Measurements from ENCODE around the gene NUMB.

NUMB gene

GRCh38 chr14:73383356-73383755 lies 75.0 kb downstream of the NUMB start:
- Histone ChIP-seq H3K36me3 (ENCODE audit: control insufficient read depth, insufficient read depth, low read length) (peaks cover 18% of the 10 kb centered on the region), H3K27ac (ENCODE audit: low read depth, low read length, severe bottlenecking) (no peak overlapping the region), H3K9me3 (ENCODE audit: control insufficient read depth, low read length) (no peaks in the 10 kb centered on the region), H3K4me1 (ENCODE audit: control insufficient read depth, insufficient read depth, low read length, poor library complexity, severe bottlenecking) (no peaks in the 10 kb centered on the region), H3K4me3 (ENCODE audit: extremely low read depth, insufficient read depth, low read length, poor library complexity, severe bottlenecking) (no peak overlapping the region)
- 98 to 100% methylated on average over 2 to 4 of the region's 4 CpGs for WGBS, 2 experiments (ENCODE audit: insufficient coverage in 2 of 2)

GRCh38 chr14:73381380-73382013 lies 76.8 kb downstream of the NUMB start:
- Histone ChIP-seq H3K27ac (ENCODE audit: low read depth, low read length, severe bottlenecking) (no peak overlapping the region), H3K9me3 (ENCODE audit: control insufficient read depth, low read length) (no peaks in the 10 kb centered on the region), H3K4me3 (ENCODE audit: extremely low read depth, insufficient read depth, low read length, poor library complexity, severe bottlenecking) (no peak overlapping the region), H3K36me3 (ENCODE audit: control insufficient read depth, insufficient read depth, low read length) (peaks cover 10% of the 10 kb centered on the region), H3K4me1 (ENCODE audit: control insufficient read depth, insufficient read depth, low read length, poor library complexity, severe bottlenecking) (no peaks in the 10 kb centered on the region)
- 80 to 100% methylated on average over 1 to 2 of the region's 2 CpGs for WGBS, 2 experiments (ENCODE audit: insufficient coverage in 2 of 2)

GRCh38 chr14:73376585-73376984 lies 81.8 kb downstream of the NUMB start:
- Histone ChIP-seq H3K4me3 (ENCODE audit: extremely low read depth, insufficient read depth, low read length, poor library complexity, severe bottlenecking) (no peak overlapping the region), H3K4me1 (ENCODE audit: control insufficient read depth, insufficient read depth, low read length, poor library complexity, severe bottlenecking) (no peaks in the 10 kb centered on the region), H3K36me3 (ENCODE audit: control insufficient read depth, insufficient read depth, low read length) (peaks cover 2% of the 10 kb centered on the region), H3K27ac (ENCODE audit: low read depth, low read length, severe bottlenecking) (no peak overlapping the region), H3K9me3 (ENCODE audit: control insufficient read depth, low read length) (no peaks in the 10 kb centered on the region)

- Histone ChIP-seq H3K9me3 (ENCODE audit: control insufficient read depth, low read length) (no peaks in the 10 kb centered on the region), H3K36me3 (ENCODE audit: control insufficient read depth, insufficient read depth, low read length) (peaks cover 3% of the 10 kb centered on the region), H3K4me3 (ENCODE audit: extremely low read depth, insufficient read depth, low read length, poor library complexity, severe bottlenecking) (no peak overlapping the region), H3K27ac (ENCODE audit: low read depth, low read length, severe bottlenecking) (no peak overlapping the region), H3K4me1 (ENCODE audit: control insufficient read depth, insufficient read depth, low read length, poor library complexity, severe bottlenecking) (no peaks in the 10 kb centered on the region)
- WGBS, 2 experiments (ENCODE audit: insufficient coverage in 2 of 2), result no CpG with 5 or more reads among the region's 1 CpG
Observed at GRCh38 chr14:73375861-73376260, 82.5 kb downstream of the NUMB start.

GRCh38 chr14:73374218-73374617 lies 84.1 kb downstream of the NUMB start:
- no peaks in the 10 kb centered on the region for H3K4me1 ChIP-seq (ENCODE audit: control insufficient read depth, insufficient read depth, low read length, poor library complexity, severe bottlenecking)
- 100% methylated on average over 1 of the region's 1 CpG; no CpG with 5 or more reads in 1 of the 2 experiments for WGBS, 2 experiments (ENCODE audit: insufficient coverage in 2 of 2)
- H3K36me3 ChIP-seq (ENCODE audit: control insufficient read depth, insufficient read depth, low read length), result peaks cover 7% of the 10 kb centered on the region
- H3K4me3 ChIP-seq (ENCODE audit: extremely low read depth, insufficient read depth, low read length, poor library complexity, severe bottlenecking), result no peak overlapping the region
- H3K27ac ChIP-seq (ENCODE audit: low read depth, low read length, severe bottlenecking), result no peak overlapping the region
- H3K9me3 ChIP-seq (ENCODE audit: control insufficient read depth, low read length), result no peaks in the 10 kb centered on the region

- Histone ChIP-seq H3K36me3 (ENCODE audit: control insufficient read depth, insufficient read depth, low read length) (peaks cover 7% of the 10 kb centered on the region), H3K27ac (ENCODE audit: low read depth, low read length, severe bottlenecking) (no peak overlapping the region), H3K4me1 (ENCODE audit: control insufficient read depth, insufficient read depth, low read length, poor library complexity, severe bottlenecking) (no peaks in the 10 kb centered on the region), H3K9me3 (ENCODE audit: control insufficient read depth, low read length) (no peaks in the 10 kb centered on the region), H3K4me3 (ENCODE audit: extremely low read depth, insufficient read depth, low read length, poor library complexity, severe bottlenecking) (no peak overlapping the region)
Observed at GRCh38 chr14:73372529-73372928, 85.8 kb downstream of the NUMB start.

- peaks cover 7% of the 10 kb centered on the region for H3K36me3 ChIP-seq (ENCODE audit: control insufficient read depth, insufficient read depth, low read length)
- no peak overlapping the region for H3K4me3 ChIP-seq (ENCODE audit: extremely low read depth, insufficient read depth, low read length, poor library complexity, severe bottlenecking)
- WGBS, 2 experiments (ENCODE audit: insufficient coverage in 2 of 2), result 100% methylated on average over 3 of the region's 5 CpGs; no CpG with 5 or more reads in 1 of the 2 experiments
- H3K9me3 ChIP-seq (ENCODE audit: control insufficient read depth, low read length), result no peaks in the 10 kb centered on the region
- no peak overlapping the region for H3K27ac ChIP-seq (ENCODE audit: low read depth, low read length, severe bottlenecking)
- no peaks in the 10 kb centered on the region for H3K4me1 ChIP-seq (ENCODE audit: control insufficient read depth, insufficient read depth, low read length, poor library complexity, severe bottlenecking)
Observed at GRCh38 chr14:73370561-73370960, 87.8 kb downstream of the NUMB start.

- H3K27ac ChIP-seq (ENCODE audit: low read depth, low read length, severe bottlenecking), result no peak overlapping the region
- no peaks in the 10 kb centered on the region for H3K9me3 ChIP-seq (ENCODE audit: control insufficient read depth, low read length)
- H3K36me3 ChIP-seq (ENCODE audit: control insufficient read depth, insufficient read depth, low read length), result peaks cover 7% of the 10 kb centered on the region
- H3K4me3 ChIP-seq (ENCODE audit: extremely low read depth, insufficient read depth, low read length, poor library complexity, severe bottlenecking), result no peak overlapping the region
- H3K4me1 ChIP-seq (ENCODE audit: control insufficient read depth, insufficient read depth, low read length, poor library complexity, severe bottlenecking), result no peaks in the 10 kb centered on the region
Observed at GRCh38 chr14:73369428-73369827, 88.9 kb downstream of the NUMB start.

DNA sequence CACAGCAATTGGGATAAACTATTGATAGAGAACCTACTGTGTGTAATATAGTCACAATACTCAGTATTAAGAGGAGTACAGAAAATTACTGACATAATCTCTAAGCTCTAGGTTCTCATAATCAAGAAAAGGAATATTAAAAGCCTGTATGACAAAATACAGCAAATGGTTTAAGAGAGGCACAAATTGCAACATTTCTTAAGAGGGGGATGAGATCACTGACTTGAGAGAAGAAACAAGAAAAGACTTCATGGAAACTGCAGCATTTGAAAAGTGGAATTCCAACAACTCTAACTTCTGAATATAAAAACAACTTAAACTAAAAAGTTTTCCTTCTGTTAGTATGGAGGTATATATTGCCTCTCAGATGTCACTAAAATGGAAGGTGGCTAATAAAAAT lies 89.7 kb downstream of the NUMB start:
- Histone ChIP-seq H3K27ac (ENCODE audit: low read depth, low read length, severe bottlenecking) (no peak overlapping the region), H3K4me1 (ENCODE audit: control insufficient read depth, insufficient read depth, low read length, poor library complexity, severe bottlenecking) (no peaks in the 10 kb centered on the region), H3K9me3 (ENCODE audit: control insufficient read depth, low read length) (no peaks in the 10 kb centered on the region), H3K4me3 (ENCODE audit: extremely low read depth, insufficient read depth, low read length, poor library complexity, severe bottlenecking) (no peak overlapping the region), H3K36me3 (ENCODE audit: control insufficient read depth, insufficient read depth, low read length) (peaks cover 10% of the 10 kb centered on the region)

- Histone ChIP-seq H3K27ac (ENCODE audit: low read depth, low read length, severe bottlenecking) (no peak overlapping the region), H3K36me3 (ENCODE audit: control insufficient read depth, insufficient read depth, low read length) (peaks cover 8% of the 10 kb centered on the region)
- no CpG with 5 or more reads among the region's 1 CpG for WGBS, 2 experiments (ENCODE audit: insufficient coverage in 2 of 2)
Observed at GRCh38 chr14:73365727-73366126, 92.6 kb downstream of the NUMB start.

DNA sequence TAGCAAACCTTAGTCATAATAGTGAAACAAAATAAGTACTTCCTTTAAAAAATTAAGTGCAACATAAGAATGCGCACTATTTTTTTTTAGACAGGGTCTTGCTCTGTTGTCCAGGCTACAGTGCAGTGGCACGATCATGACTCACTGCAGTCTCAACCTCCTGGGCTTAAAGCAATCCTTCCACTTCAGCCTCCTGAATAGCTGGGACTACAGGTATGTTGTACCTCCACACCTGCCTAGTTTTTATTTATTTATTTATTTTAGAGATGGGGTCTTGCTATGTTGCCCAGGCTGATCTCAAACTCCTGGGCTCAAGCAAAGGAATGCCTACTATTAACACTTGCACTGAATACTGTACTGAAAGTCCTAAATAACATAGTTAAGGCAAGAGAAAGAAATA lies 93.8 kb downstream of the NUMB start:
- no peak overlapping the region for H3K27ac ChIP-seq (ENCODE audit: low read depth, low read length, severe bottlenecking)
- no peak overlapping the region for H3K4me3 ChIP-seq (ENCODE audit: extremely low read depth, insufficient read depth, low read length, poor library complexity, severe bottlenecking)
- H3K36me3 ChIP-seq (ENCODE audit: control insufficient read depth, insufficient read depth, low read length), result peaks cover 6% of the 10 kb centered on the region
- WGBS, 2 experiments (ENCODE audit: insufficient coverage in 2 of 2), result 100% methylated on average over 1 to 2 of the region's 2 CpGs
- no peaks in the 10 kb centered on the region for H3K9me3 ChIP-seq (ENCODE audit: control insufficient read depth, low read length)
- H3K4me1 ChIP-seq (ENCODE audit: control insufficient read depth, insufficient read depth, low read length, poor library complexity, severe bottlenecking), result no peaks in the 10 kb centered on the region

More at GRCh38 chr14:73365727-73366126, 92.6 kb downstream of the NUMB start:
- H3K4me1 ChIP-seq (ENCODE audit: control insufficient read depth, insufficient read depth, low read length, poor library complexity, severe bottlenecking), result no peaks in the 10 kb centered on the region
- H3K9me3 ChIP-seq (ENCODE audit: control insufficient read depth, low read length), result no peaks in the 10 kb centered on the region
- no peak overlapping the region for H3K4me3 ChIP-seq (ENCODE audit: extremely low read depth, insufficient read depth, low read length, poor library complexity, severe bottlenecking)

DNA sequence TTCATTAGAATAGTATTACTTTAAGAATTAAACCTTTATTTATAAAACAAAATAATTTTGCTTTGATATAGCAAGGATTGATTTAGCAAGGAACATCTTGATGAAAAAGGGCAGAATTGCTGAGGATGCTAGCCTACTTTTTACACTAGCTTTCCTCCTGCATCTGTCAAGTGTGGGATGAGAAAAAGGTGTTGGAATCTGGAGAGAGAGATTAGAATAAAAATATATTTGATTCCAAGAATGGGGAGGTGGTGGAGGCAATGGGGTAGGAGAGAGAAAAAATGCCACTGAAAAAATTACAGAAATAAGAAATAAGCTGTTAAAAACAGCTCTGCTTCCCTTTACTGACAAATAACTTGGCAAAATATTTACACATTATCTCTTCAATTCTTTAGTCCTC lies 98.9 kb downstream of the NUMB start:
- Histone ChIP-seq H3K4me1 (ENCODE audit: control insufficient read depth, insufficient read depth, low read length, poor library complexity, severe bottlenecking) (no peaks in the 10 kb centered on the region), H3K36me3 (ENCODE audit: control insufficient read depth, insufficient read depth, low read length) (peaks cover 34% of the 10 kb centered on the region), H3K4me3 (ENCODE audit: extremely low read depth, insufficient read depth, low read length, poor library complexity, severe bottlenecking) (no peak overlapping the region), H3K9me3 (ENCODE audit: control insufficient read depth, low read length) (no peaks in the 10 kb centered on the region), H3K27ac (ENCODE audit: low read depth, low read length, severe bottlenecking) (no peak overlapping the region)

Data from mesodermal cell (in vitro differentiated cells).